CD4-positive, alpha-beta T cell (primary cell): ENCODE measurements around the gene ARHGEF10L. TPM values are rescaled to one million over a fixed set of nuclear protein-coding genes. Genes with fewer than 3 reads are reported as not detected.

Experiments used
- ATAC-seq: fragments of 200-7000 bp; cut with Tn5 transposase; one replicate; pipeline ENCODE4 v1.10.0; 2022; ENCODE audit warnings: mild to moderate bottlenecking; ENCODE audit not compliant: poor library complexity
- CTCF ChIA-PET: fragments of 350-600 bp; sonication (Branson Sonifier 250); formaldehyde crosslinking; loops from one replicate; lab custom pipeline; 2021; ENCODE audit warnings: antibody characterized with exemption, inconsistent platforms; lab: Charles Lee
- POLR2A ChIA-PET: fragments of 350-600 bp; sonication (Branson Sonifier 250); formaldehyde crosslinking; loops from one replicate; lab custom pipeline; 2021; ENCODE audit warnings: antibody characterized with exemption, inconsistent platforms; lab: Charles Lee
- DNase-seq, 14 experiments: peaks; one replicate each; pipeline ENCODE4 v3.0.0-alpha.2; 2013 to 2020; ENCODE audit warnings: mixed read lengths in 2 of 14
- H3K27ac ChIP-seq, 2 donors: one replicate each; pipeline versions ENCODE4 v1.5.1 to v1.7.0; 2013; ENCODE audit warnings: low read length in 2 of 2, low read depth in 1 of 2, mild to moderate bottlenecking in 1 of 2
- H3K27me3 ChIP-seq, 2 experiments: 1 replicate in 1 of 2; 2 replicates in 1 of 2; pipeline versions ENCODE4 v1.6.1 to v1.7.0; 2013; ENCODE audit warnings: low read length in 2 of 2, control low read depth in 1 of 2, mild to moderate bottlenecking in 1 of 2, moderate library complexity in 1 of 2; ENCODE audit not compliant: insufficient read depth in 2 of 2, control insufficient read depth in 1 of 2
- H3K36me3 ChIP-seq: one replicate; pipeline ENCODE4 v1.6.1; 2013; ENCODE audit warnings: low read length, control low read depth; ENCODE audit not compliant: insufficient read depth
- H3K4me1 ChIP-seq: one replicate; pipeline ENCODE4 v1.6.1; 2013; ENCODE audit warnings: low read length, control low read depth; ENCODE audit not compliant: insufficient read depth
- H3K4me3 ChIP-seq: one replicate; pipeline ENCODE4 v1.5.1; 2013; ENCODE audit warnings: mild to moderate bottlenecking, low read length, moderate library complexity
- H3K9me3 ChIP-seq, 2 experiments: 1 replicate in 1 of 2; 2 replicates in 1 of 2; pipeline versions ENCODE4 v1.6.1 to v1.7.0; 2013; ENCODE audit warnings: low read length in 2 of 2, mild to moderate bottlenecking in 2 of 2, control low read depth in 1 of 2, moderate library complexity in 1 of 2; ENCODE audit not compliant: control insufficient read depth in 1 of 2, insufficient read depth in 1 of 2
- H3K27ac Mint-ChIP-seq: one replicate; pipeline ENCODE4 v1.8.0; 2020; ENCODE audit warnings: mixed read lengths
- H3K27me3 Mint-ChIP-seq: one replicate; pipeline ENCODE4 v1.8.0; 2021; ENCODE audit warnings: mixed read lengths
- H3K36me3 Mint-ChIP-seq: one replicate; pipeline ENCODE4 v1.8.0; 2021; ENCODE audit warnings: low read depth, mixed read lengths
- H3K4me1 Mint-ChIP-seq: one replicate; pipeline ENCODE4 v1.8.0; 2021; ENCODE audit warnings: low read depth, mixed read lengths
- H3K4me3 Mint-ChIP-seq: one replicate; pipeline ENCODE4 v1.8.0; 2020; ENCODE audit warnings: mild to moderate bottlenecking, mixed read lengths
- H3K9me3 Mint-ChIP-seq: one replicate; pipeline ENCODE4 v1.8.0; 2020; ENCODE audit warnings: mixed read lengths
- CTCF ChIP-seq: fragments of 200-600 bp; IDR thresholded peaks from one replicate; pipeline ENCODE4 v1.8.0; 2022; ENCODE audit warnings: antibody characterized with exemption, mild to moderate bottlenecking
- intact Hi-C, 2 experiments: fragments of 100-400 bp; cut with DNase I in 1 of 2; cut with micrococcal nuclease in 1 of 2; formaldehyde crosslinking; loops; one replicate each; pipeline versions ENCODE4 v1.15.1 to v1.9.0; 2023 to 2025; cut with DNase I, micrococcal nuclease
- total RNA-seq, 174 experiments: library from RNA in 2 of 174; stranded (reverse) in 2 of 174; gene quantifications; one replicate each; pipeline ENCODE4 v1.2.3 and lab custom pipeline; 2021 to 2026

Gene ARHGEF10L
- total RNA-seq, 2 experiments from 2014 or later = 0.11 to 0.22 TPM

- DNase-seq (no peak), ATAC-seq (no peak)
- no peaks in the 10 kb centered on the region for H3K9me3 ChIP-seq
- Mint-ChIP-seq H3K27ac (no peak overlapping the region), H3K4me3 (no peak overlapping the region), H3K9me3 (no peaks in the 10 kb centered on the region), H3K36me3 (no peaks in the 10 kb centered on the region), H3K27me3 (peaks cover 13% of the 10 kb centered on the region), H3K4me1 (no peaks in the 10 kb centered on the region)
- ChIA-PET POLR2A (no interaction called here), CTCF (no interaction called here)
- H3K4me1 ChIP-seq = no peaks in the 10 kb centered on the region
- no peak overlapping the region for H3K4me3 ChIP-seq
- no peaks in the 10 kb centered on the region for H3K27me3 ChIP-seq
- no peak overlapping the region for H3K27ac ChIP-seq
- TF ChIP-seq CTCF = no peak
- H3K36me3 ChIP-seq = no peaks in the 10 kb centered on the region
- intact Hi-C loops = no loop called here
These were observed 19.0 kb downstream of the ARHGEF10L start for GRCh38 chr1:17558541-17558940.

- no peaks in the 10 kb centered on the region for H3K4me1 Mint-ChIP-seq
- no peaks in the 10 kb centered on the region for H3K4me1 ChIP-seq
- H3K9me3 ChIP-seq = no peaks in the 10 kb centered on the region
- H3K4me3 Mint-ChIP-seq = no peak overlapping the region
- no peak overlapping the region for H3K27ac ChIP-seq
- H3K9me3 Mint-ChIP-seq = no peaks in the 10 kb centered on the region
- H3K27me3 ChIP-seq = no peaks in the 10 kb centered on the region
- ATAC-seq (no peak), DNase-seq (no peak)
- peaks cover 12% of the 10 kb centered on the region for H3K27me3 Mint-ChIP-seq
- no peak overlapping the region for H3K27ac Mint-ChIP-seq
- no peak overlapping the region for H3K4me3 ChIP-seq
- intact Hi-C loops = no loop called here
- no peaks in the 10 kb centered on the region for H3K36me3 Mint-ChIP-seq
- no peak for TF ChIP-seq CTCF
- no peaks in the 10 kb centered on the region for H3K36me3 ChIP-seq
- POLR2A ChIA-PET = no interaction called here
- CTCF ChIA-PET = no interaction called here
These were observed 19.6 kb downstream of the ARHGEF10L start for GRCh38 chr1:17558954-17559614.

- intact Hi-C loops = no loop called here
- no peak overlapping the region for H3K27ac ChIP-seq
- Mint-ChIP-seq H3K36me3 (no peaks in the 10 kb centered on the region), H3K4me3 (no peak overlapping the region), H3K27ac (no peak overlapping the region), H3K27me3 (peaks cover 9% of the 10 kb centered on the region), H3K9me3 (no peaks in the 10 kb centered on the region), H3K4me1 (no peaks in the 10 kb centered on the region)
- no peak for TF ChIP-seq CTCF
- no peak overlapping the region for H3K4me3 ChIP-seq
- H3K4me1 ChIP-seq = no peaks in the 10 kb centered on the region
- H3K9me3 ChIP-seq = no peaks in the 10 kb centered on the region
- no peaks in the 10 kb centered on the region for H3K27me3 ChIP-seq
- ATAC-seq (no peak), DNase-seq (no peak)
- ChIA-PET CTCF (no interaction called here), POLR2A (no interaction called here)
- no peaks in the 10 kb centered on the region for H3K36me3 ChIP-seq
These were observed 20.3 kb downstream of the ARHGEF10L start for GRCh38 chr1:17559615-17560419.
